HG03565 (cell line): ENCODE results near the gene SYT7.
"Not testable (repeated sequence)": the region's sequence is repeated elsewhere in the genome, so short reads cannot be mapped to it uniquely, and the experiment has no call there.

Experiments
- ATAC-seq: cut with Tn5 transposase; IDR thresholded peaks from one replicate; pipeline ENCODE4 v1.9.1; 2021; ENCODE audit warnings: mild to moderate bottlenecking, moderate library complexity; ENCODE audit not compliant: unreplicated experiment

The SYT7 gene

DNA sequence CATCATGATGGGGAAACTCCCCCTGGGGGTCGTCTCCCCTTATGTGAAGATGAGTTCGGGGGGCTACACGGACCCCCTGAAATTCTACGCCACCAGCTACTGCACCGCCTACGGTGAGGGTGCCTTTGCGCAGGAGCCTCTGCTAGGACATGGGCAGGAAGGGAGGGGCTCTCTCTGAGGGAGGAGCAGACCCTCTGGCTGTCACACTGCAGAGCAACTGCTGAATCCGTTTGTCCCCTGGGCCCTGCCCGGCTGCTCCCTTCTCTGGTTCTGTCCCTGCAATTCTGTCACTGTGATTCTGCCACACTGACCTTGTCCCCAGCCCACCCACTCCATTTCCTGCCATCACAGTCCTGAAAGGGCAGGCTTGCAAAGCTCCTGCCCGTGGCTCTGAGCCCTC, 99.1 kb downstream of the SYT7 start:
- ATAC-seq: no peak

DNA sequence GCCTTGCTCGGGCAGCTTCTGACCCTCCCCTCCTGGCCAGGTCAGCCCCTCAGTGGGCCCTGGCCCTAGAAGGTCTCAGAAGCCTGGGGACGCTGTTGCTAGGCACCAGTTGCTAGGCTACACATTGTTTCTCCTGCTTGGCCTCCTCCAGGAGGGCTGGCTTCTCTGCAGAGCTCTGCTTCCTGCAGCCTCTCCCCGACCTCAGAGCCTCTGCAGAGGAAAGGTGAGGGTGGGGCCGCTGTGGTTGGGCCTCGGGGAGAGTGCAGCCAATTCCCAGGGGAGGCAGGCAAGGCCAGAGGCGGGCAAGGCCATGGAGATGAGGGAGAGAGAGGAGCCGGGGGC, 99.9 kb downstream of the SYT7 start:
- ATAC-seq: no peak

- no peak for ATAC-seq
Measured at GRCh38 chr11:61480261-61480993, 100.4 kb downstream of the SYT7 start.

DNA sequence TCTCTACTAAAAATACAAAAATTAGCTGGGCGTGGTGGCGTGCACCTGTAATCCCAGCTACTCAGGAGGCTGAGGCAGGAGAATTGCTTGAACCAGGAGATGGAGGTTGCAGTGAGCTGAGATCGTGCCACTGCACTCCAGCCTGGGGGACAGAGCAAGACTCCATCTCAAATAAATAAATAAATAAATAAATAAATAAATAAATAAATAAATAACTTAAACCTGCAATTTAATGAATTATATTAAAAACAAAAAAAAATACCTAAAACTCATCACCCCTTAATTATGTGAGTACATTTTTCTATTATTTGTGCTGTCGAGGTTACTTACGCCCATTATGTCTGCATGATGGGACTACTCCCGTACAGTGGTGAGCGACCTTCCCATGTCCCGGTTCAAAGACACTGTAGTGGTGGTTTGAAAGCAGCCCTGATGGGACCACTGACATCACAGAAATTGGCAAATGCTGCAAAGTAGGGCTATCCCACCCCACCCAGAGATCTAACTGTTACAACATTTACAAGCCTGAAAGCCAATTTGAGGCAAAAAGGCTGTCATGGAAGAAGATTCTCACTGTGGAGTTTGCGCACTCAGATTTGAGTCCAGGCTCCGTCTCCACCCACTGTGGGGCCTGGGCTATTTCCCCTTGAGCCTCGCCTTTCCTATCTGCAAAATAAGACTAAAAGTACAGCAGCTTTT, 101.4 kb downstream of the SYT7 start:
- ATAC-seq: not testable (repeated sequence)

DNA sequence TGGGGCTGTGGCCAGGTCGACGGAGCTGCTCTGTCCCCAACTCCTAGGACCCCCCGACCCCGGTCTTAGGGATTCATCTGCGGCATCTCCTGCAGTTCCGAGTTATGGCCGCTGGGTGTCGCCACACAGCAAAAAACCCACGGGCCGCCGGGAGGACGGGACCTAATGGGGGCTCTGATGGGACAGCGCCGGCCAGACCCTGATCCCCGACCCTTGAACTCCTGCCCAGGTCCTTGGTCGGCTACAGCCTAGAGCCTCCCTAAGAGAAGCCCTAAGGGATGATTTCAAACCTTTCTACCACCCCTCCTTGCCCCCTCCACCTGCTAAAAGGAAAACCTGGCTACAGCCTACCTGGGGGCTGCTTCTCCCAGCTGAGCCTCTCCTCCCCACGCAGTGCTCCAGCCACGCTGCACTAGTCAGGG, 103.1 kb downstream of the SYT7 start:
- ATAC-seq: no peak

DNA sequence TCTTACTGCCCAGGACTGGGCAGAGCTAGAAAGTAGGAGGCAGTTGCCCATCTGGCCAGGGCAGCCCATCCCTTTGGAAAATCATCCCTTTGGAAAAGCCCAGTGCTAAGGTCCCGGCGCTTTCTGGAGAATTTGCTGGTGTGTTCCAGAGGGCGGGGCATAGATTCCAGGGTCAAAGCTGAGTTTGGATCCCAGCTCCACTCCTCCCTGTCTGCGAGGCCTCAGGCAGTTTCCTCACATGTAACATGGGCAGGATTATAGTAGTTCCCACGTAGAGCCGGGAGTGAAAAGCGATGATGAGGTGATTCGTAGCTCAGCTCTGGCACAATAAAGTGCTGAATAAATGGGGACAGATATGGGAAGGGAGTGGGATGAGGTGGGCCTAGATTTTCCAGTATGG, 103.8 kb downstream of the SYT7 start:
- ATAC-seq: no peak

DNA sequence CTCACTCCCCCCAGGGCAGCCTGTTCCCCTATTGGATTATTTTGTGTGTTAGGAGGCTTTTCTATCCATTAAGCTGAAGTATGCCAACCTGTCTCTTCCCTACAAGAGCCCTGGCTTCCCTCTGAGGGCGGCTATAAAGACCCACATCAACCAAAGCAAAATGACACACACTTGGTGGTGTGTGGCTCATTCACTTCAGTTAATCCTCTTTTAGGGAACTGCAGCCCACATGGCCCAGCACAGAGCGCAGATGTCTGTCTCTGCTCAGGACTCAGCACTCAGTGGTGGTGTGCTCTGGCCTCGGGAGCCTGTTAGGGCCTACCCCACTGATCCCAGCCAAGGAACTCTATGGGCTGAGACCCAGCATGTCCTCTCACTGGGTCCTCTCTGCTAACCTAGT, 104.5 kb downstream of the SYT7 start:
- ATAC-seq: no peak

GRCh38 chr11:61475433-61475832, 105.4 kb downstream of the SYT7 start:
- ATAC-seq: no peak

DNA sequence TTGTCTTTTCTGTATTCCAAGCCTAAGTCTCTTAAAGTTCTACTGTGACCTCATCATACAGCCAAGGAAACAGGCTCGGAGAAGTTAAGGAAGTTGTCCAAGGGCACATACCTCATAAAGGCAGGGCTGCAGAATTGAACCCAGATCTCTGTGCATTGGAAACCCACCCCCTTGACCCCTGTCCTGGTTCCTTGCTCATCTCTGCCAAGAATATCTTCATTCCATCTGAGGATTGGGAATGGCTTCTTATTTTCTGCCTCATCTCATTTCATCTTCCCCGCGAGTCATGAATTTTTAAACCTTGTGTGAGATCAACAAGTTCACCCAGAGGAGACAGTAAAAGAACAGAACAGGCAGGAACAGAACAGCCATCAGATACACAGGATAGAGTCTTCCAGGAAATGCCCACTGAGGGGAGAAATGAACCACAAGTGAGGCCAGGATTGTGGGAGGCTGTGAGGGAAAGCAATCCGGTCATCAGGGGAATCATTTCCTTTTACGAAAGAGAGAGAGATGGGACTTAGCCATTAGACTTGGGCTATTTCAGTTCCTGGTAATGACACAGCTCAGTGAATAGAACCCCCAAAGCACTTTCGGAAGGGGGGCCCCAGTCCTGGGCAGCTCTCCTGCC, 106.7 kb downstream of the SYT7 start:
- ATAC-seq: no peak

DNA sequence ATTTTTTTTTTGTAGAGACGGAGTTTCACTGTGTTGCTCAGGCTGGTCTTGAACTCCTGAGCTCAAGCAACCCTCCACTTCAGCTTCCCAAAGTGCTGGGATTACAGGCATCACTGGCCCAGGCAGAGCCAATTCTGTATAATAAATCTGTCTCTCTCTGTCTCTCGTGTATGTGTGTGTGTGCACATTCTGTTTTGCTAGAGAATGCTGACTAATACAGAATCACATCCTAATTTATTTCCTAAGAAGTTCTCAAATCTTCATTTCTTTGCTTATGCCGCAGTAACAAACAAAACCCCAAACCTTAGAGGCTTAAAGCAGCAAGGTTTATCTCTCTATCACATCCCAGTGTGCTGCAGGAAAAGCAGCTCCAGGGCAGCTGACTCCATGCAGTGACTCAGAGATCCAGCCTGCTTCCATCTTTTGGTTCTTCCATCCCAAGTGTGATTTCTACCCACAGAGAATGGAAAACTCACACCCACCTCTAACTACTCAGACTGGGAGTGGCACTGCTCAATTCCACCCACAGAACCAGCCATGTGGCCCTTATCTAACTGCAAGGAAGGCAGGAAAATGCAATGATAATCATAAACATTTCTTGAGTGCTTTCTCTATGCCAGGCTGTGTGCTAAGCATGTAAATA, 107.4 kb downstream of the SYT7 start:
- ATAC-seq: no peak

- no peak for ATAC-seq
Measured at GRCh38 chr11:61472868-61473267, 108.0 kb downstream of the SYT7 start.

GRCh38 chr11:61472282-61472681, 108.6 kb downstream of the SYT7 start:
- no peak for ATAC-seq

- no peak for ATAC-seq
Measured at GRCh38 chr11:61468002-61468401, 112.9 kb downstream of the SYT7 start.

DNA sequence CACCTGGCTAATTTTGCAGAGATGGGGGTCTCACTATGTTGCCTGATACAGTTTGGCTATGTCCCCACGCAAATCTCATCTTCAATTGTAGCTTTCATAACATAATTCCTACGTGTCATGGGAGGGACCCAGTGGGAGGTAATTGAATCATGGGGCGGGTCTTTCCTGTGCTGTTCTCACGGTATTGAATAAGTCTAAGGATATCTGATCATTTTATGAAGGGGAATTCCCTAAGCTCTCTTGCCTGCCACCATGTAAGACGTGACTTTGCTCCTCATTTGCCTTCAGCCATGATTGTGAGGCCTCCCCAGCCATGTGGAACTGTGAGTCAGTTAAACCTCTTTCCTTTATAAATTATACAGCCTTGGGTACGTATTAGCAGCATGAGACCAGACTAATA, 113.3 kb downstream of the SYT7 start:
- ATAC-seq: not testable (repeated sequence)
